Testis (tissue), 3 donors: ENCODE results near the gene DCUN1D1. TPM values are rescaled to one million over a fixed set of nuclear protein-coding genes. Genes with fewer than 3 reads are reported as not detected.

Source experiments
- DNase-seq: peaks from one replicate; pipeline ENCODE4 v3.0.0-alpha.2; 2019
- H3K27ac ChIP-seq, 2 donors: fragments of 200-600 bp; sonication (generic); one replicate each; pipeline ENCODE4 v1.5.1; 2019
- H3K27me3 ChIP-seq: fragments of 200-600 bp; sonication (generic); one replicate; pipeline ENCODE4 v1.5.1; 2019
- H3K36me3 ChIP-seq: fragments of 200-600 bp; sonication (generic); one replicate; pipeline ENCODE4 v1.5.1; 2017; ENCODE audit warnings: low read depth; ENCODE audit errors: missing control alignments
- H3K4me1 ChIP-seq: fragments of 200-600 bp; sonication (generic); one replicate; pipeline ENCODE4 v1.5.1; 2019
- H3K4me3 ChIP-seq, 2 donors: fragments of 200-600 bp; sonication (generic); one replicate each; pipeline ENCODE4 v1.5.1; 2017 to 2019
- H3K9me3 ChIP-seq: fragments of 200-600 bp; sonication (generic); one replicate; pipeline ENCODE4 v1.5.1; 2017
- POLR2A ChIP-seq: fragments of 450-650 bp; IDR thresholded peaks from one replicate; pipeline ENCODE4 v1.6.1; 2017; ENCODE audit warnings: antibody characterized with exemption, mild to moderate bottlenecking, moderate library complexity
- WGBS, 2 donors: methylation state at CpG; one replicate each; pipeline ENCODE4 v1.1.5; 2018; 5-methylcytosine and 5-hydroxymethylcytosine counted together
- intact Hi-C: fragments of 100-400 bp; cut with DNase I; formaldehyde crosslinking; loops from one replicate; pipeline ENCODE4 v1.15.1; 2023; ENCODE audit warnings: low total_unique reads
- polyA plus RNA-seq: library from polyadenylated mRNA; stranded (reverse); fragments of 350-450 nt; fragmentation: Illumina TruSeq; extraction: RNeasy Lipid Tissue Mini Kit (QIAGEN cat#74804); gene quantifications from one replicate; pipeline ENCODE4 v1.2.3, GENCODE V29; 2014; ENCODE audit warnings: low read depth, low replicate concordance; ENCODE audit not compliant: insufficient read depth
- total RNA-seq, 2 donors: library from RNA; depleted of rRNA; stranded (reverse); fragments of >200 nt; gene quantifications; one replicate each; pipeline ENCODE4 v1.2.3, GENCODE V29; 2016
- TF ChIP-seq, protein P1 (sequence below), 3 experiments: fragments of 450-650 bp in 2 of 3; fragments of 200-600 bp in 1 of 3; sonication (generic) in 1 of 3; IDR thresholded peaks; one replicate each; pipeline ENCODE4 v1.5.1; 2016 to 2019; ENCODE audit warnings: antibody characterized with exemption in 3 of 3, mild to moderate bottlenecking in 2 of 3, moderate library complexity in 1 of 3

Gene DCUN1D1
- total and polyA plus RNA-seq, 3 donors from 2014 or later = 72.8 to 346 (median 270) TPM

- DNase-seq = no peak
- WGBS, 2 donors = 90 to 92% methylated on average over 7 of the region's 7 CpGs
- no peak overlapping the region for H3K4me3 ChIP-seq
- peaks cover 9% of the 10 kb centered on the region for H3K4me1 ChIP-seq
- H3K27ac ChIP-seq = no peak overlapping the region
- no peaks in the 10 kb centered on the region for H3K36me3 ChIP-seq
- intact Hi-C loops = no loop called here
- H3K27me3 ChIP-seq = no peaks in the 10 kb centered on the region
- H3K9me3 ChIP-seq = no peaks in the 10 kb centered on the region
- TF ChIP-seq POLR2A = no peak
- TF ChIP-seq, protein P1, sequence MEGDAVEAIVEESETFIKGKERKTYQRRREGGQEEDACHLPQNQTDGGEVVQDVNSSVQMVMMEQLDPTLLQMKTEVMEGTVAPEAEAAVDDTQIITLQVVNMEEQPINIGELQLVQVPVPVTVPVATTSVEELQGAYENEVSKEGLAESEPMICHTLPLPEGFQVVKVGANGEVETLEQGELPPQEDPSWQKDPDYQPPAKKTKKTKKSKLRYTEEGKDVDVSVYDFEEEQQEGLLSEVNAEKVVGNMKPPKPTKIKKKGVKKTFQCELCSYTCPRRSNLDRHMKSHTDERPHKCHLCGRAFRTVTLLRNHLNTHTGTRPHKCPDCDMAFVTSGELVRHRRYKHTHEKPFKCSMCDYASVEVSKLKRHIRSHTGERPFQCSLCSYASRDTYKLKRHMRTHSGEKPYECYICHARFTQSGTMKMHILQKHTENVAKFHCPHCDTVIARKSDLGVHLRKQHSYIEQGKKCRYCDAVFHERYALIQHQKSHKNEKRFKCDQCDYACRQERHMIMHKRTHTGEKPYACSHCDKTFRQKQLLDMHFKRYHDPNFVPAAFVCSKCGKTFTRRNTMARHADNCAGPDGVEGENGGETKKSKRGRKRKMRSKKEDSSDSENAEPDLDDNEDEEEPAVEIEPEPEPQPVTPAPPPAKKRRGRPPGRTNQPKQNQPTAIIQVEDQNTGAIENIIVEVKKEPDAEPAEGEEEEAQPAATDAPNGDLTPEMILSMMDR (IDR thresholded peaks at IDR 0.05) = no peak
Observed at GRCh38 chr3:182969853-182970252, 10.5 kb downstream of the DCUN1D1 start.

GRCh38 chr3:182969277-182969676 lies 11.1 kb downstream of the DCUN1D1 start:
- peaks cover 9% of the 10 kb centered on the region for H3K4me1 ChIP-seq
- no peaks in the 10 kb centered on the region for H3K9me3 ChIP-seq
- DNase-seq = no peak
- TF ChIP-seq POLR2A = no peak
- TF ChIP-seq, protein P1 (IDR thresholded peaks at IDR 0.05) = no peak
- no peaks in the 10 kb centered on the region for H3K27me3 ChIP-seq
- no peak overlapping the region for H3K27ac ChIP-seq
- no peaks in the 10 kb centered on the region for H3K36me3 ChIP-seq
- intact Hi-C loops = no loop called here
- no peak overlapping the region for H3K4me3 ChIP-seq

- WGBS, 2 donors = 91 to 93% methylated on average over 6 of the region's 6 CpGs
- no peaks in the 10 kb centered on the region for H3K36me3 ChIP-seq
- intact Hi-C loops = no loop called here
- no peak overlapping the region for H3K27ac ChIP-seq
- no peaks in the 10 kb centered on the region for H3K9me3 ChIP-seq
- DNase-seq = no peak
- H3K4me3 ChIP-seq = no peak overlapping the region
- no peak for TF ChIP-seq POLR2A
- TF ChIP-seq, protein P1 (IDR thresholded peaks at IDR 0.05) = no peak
- H3K27me3 ChIP-seq = no peaks in the 10 kb centered on the region
- H3K4me1 ChIP-seq = peaks cover 9% of the 10 kb centered on the region
Observed at GRCh38 chr3:182967218-182968204, 12.8 kb downstream of the DCUN1D1 start.

DNA sequence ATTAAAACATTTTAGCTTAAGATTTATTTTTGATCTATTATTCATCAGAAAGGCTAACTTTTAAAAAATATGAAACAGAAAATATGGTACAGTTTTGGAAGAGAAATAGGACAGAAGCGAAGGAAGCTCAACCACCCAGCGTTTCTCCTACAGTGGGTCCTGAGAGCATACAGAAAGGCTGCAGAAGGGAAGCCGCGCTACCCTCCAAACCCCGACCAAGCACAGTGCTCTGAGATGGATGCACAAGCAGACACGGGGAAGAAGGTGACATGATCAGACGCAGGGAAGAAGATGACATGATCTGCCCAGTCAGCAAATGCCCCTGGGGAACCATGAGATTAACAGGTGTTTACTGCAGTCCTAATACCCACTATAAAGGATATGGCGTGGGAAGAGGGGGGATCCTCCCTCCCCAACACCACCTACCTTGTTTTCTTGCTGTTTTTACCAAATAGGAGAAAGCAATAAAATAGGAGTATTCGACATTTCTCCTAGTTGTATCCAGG lies 14.4 kb downstream of the DCUN1D1 start:
- TF ChIP-seq, protein P1 (IDR thresholded peaks at IDR 0.05) = no peak
- no peak for TF ChIP-seq POLR2A
- H3K4me1 ChIP-seq = peaks cover 9% of the 10 kb centered on the region
- intact Hi-C loops = no loop called here
- H3K9me3 ChIP-seq = no peaks in the 10 kb centered on the region
- H3K36me3 ChIP-seq = no peaks in the 10 kb centered on the region
- H3K27ac ChIP-seq = no peak overlapping the region
- H3K4me3 ChIP-seq = no peak overlapping the region
- DNase-seq = no peak
- no peaks in the 10 kb centered on the region for H3K27me3 ChIP-seq
- 82 to 90% methylated on average over 9 of the region's 9 CpGs for WGBS, 2 donors
